Measurements from ENCODE around the gene GRK7.

DNA sequence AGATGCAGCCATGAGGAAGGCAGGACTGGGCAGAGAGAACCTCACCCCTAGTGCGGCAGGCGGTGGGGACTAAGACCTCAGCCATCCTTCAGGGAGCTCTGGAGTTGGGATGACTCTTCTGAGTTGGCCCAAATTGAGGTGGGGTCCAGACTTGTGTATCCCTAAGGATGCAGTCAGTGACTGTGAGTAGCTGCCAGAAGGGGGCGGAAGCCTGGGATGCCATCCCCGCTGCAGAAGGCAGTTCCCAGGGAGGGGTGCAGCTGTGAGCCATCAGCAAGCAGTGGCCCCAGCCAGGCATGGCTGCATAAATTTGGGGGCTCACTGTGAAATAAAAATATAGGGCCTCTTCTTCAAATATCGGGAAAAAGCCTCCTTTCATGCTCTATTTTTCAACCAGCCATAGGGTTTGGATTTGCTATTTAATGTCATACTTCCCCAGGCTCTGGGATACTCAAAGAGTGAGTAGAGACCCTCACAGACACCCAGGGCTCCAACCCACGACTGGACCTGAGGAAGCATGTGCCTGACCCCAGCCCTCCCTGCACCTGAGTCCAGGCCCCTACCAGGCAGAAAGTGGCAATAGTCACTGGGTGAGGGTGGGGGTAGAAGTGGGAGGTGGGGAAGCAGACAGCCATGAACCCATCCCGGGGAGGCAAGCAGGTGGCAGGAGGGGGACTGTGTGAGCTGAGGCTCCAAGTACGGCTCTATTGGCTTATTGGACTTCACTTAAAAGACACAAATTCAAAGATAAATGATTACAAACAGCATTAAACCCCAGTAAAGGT, 30.5 kb downstream of the GRK7 start:
- TF ChIP-seq, protein P1, sequence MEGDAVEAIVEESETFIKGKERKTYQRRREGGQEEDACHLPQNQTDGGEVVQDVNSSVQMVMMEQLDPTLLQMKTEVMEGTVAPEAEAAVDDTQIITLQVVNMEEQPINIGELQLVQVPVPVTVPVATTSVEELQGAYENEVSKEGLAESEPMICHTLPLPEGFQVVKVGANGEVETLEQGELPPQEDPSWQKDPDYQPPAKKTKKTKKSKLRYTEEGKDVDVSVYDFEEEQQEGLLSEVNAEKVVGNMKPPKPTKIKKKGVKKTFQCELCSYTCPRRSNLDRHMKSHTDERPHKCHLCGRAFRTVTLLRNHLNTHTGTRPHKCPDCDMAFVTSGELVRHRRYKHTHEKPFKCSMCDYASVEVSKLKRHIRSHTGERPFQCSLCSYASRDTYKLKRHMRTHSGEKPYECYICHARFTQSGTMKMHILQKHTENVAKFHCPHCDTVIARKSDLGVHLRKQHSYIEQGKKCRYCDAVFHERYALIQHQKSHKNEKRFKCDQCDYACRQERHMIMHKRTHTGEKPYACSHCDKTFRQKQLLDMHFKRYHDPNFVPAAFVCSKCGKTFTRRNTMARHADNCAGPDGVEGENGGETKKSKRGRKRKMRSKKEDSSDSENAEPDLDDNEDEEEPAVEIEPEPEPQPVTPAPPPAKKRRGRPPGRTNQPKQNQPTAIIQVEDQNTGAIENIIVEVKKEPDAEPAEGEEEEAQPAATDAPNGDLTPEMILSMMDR (IDR thresholded peaks at IDR 0.05; ENCODE audit: extremely low read depth in 1 of 2, insufficient read depth in 1 of 2, low read depth in 1 of 2, low read length in 2 of 2), result no peak
- no peak for TF ChIP-seq JUN (IDR thresholded peaks at IDR 0.05; ENCODE audit: borderline replicate concordance, insufficient read depth, insufficient read length, low read depth)
- TF ChIP-seq, protein P2, sequence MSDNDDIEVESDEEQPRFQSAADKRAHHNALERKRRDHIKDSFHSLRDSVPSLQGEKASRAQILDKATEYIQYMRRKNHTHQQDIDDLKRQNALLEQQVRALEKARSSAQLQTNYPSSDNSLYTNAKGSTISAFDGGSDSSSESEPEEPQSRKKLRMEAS (IDR thresholded peaks at IDR 0.05; ENCODE audit: insufficient read depth, insufficient read length), result no peak
- no peak for TF ChIP-seq EZH2 (IDR thresholded peaks at IDR 0.05; ENCODE audit: borderline replicate concordance, low read depth, low read length, severe bottlenecking)
- no peak for TF ChIP-seq MYC (IDR thresholded peaks at IDR 0.05; ENCODE audit: low read depth, low read length)
- TF ChIP-seq FOS (IDR thresholded peaks at IDR 0.05; ENCODE audit: borderline replicate concordance, insufficient read depth, low read length), result no peak

Measured in endothelial cell of umbilical vein (primary cell).